ENCODE data around the gene ATOX1.

ATOX1 gene

DNA sequence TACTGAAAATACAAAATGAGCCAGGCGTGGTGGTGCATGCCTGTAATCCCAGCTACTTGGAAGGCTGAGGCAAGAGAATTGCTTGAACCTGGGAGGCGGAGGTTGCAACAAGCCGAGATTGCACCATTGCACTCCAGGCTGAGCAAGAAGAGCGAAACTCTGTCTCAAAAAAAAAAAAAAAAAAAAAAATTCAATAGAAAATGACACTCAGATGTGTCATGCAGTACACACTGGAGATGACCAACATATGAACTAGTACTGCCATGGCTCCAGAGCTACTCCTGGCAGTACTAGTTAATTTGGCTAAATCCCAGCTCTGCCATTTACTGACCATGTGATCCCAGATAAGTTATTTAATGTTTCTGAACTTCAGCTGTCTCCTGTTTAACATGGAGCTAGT is 7.3 kb downstream of the ATOX1 start:
- Histone ChIP-seq H3K27ac (ENCODE audit: low read depth, low read length) (no peak overlapping the region), H3K27me3 (ENCODE audit: control insufficient read depth, low read length) (no peaks in the 10 kb centered on the region), H3K9me2 (replicated peaks; ENCODE audit: control insufficient read depth, low read length) (no peaks in the 10 kb centered on the region), H3K4me1 (ENCODE audit: control insufficient read depth, low read length) (no peaks in the 10 kb centered on the region), H3K79me2 (ENCODE audit: control insufficient read depth, low read length) (peaks cover 34% of the 10 kb centered on the region), H3K36me3 (ENCODE audit: control insufficient read depth, low read length) (peaks cover 29% of the 10 kb centered on the region), H3K4me3 (ENCODE audit: low read length) (no peak overlapping the region), H3F3A (ENCODE audit: control insufficient read depth, insufficient read depth) (0 out of 2 replicates have a peak, but pooled peaks cover 2% of the 10 kb centered on the region), H3K9me3 (ENCODE audit: control insufficient read depth, insufficient read depth, low read length) (no peaks in the 10 kb centered on the region), H4K20me1 (ENCODE audit: control insufficient read depth, insufficient read depth, low read depth, low read length) (no peaks in the 10 kb centered on the region), H3K4me2 (ENCODE audit: low read length) (no peak overlapping the region)
- no peak for TF ChIP-seq EZH2phosphoT487 (IDR thresholded peaks at IDR 0.05; ENCODE audit: borderline replicate concordance, low read length)
- TF ChIP-seq, protein P1, sequence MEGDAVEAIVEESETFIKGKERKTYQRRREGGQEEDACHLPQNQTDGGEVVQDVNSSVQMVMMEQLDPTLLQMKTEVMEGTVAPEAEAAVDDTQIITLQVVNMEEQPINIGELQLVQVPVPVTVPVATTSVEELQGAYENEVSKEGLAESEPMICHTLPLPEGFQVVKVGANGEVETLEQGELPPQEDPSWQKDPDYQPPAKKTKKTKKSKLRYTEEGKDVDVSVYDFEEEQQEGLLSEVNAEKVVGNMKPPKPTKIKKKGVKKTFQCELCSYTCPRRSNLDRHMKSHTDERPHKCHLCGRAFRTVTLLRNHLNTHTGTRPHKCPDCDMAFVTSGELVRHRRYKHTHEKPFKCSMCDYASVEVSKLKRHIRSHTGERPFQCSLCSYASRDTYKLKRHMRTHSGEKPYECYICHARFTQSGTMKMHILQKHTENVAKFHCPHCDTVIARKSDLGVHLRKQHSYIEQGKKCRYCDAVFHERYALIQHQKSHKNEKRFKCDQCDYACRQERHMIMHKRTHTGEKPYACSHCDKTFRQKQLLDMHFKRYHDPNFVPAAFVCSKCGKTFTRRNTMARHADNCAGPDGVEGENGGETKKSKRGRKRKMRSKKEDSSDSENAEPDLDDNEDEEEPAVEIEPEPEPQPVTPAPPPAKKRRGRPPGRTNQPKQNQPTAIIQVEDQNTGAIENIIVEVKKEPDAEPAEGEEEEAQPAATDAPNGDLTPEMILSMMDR (IDR thresholded peaks at IDR 0.05; ENCODE audit: low read depth, low read length, poor library complexity, severe bottlenecking): no peak

DNA sequence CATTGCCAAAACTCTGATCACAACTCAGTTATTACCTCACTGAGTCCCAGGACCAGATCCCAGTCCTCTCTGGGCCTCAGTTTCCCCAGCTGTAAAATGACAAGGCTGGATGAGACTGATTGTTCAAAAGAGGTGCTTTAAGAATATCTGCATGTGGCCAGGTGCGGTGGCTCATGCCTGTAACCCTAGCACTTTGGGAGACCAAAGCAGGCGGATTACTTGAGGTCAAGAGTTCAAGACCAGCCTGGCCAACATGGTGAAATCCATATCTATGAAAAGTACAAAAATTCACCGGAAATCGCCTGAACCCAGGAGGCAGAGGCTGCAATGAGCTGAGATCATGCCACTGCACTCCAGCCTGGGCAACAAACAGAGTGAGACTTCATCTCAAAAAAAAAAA is 8.3 kb downstream of the ATOX1 start:
- Histone ChIP-seq H3K36me3 (ENCODE audit: control insufficient read depth, low read length) (peaks cover 39% of the 10 kb centered on the region), H3K9me3 (ENCODE audit: control insufficient read depth, insufficient read depth, low read length) (no peaks in the 10 kb centered on the region), H3K4me2 (ENCODE audit: low read length) (no peak overlapping the region), H3F3A (ENCODE audit: control insufficient read depth, insufficient read depth) (0 out of 2 replicates have a peak, but pooled peaks cover 2% of the 10 kb centered on the region), H3K4me1 (ENCODE audit: control insufficient read depth, low read length) (no peaks in the 10 kb centered on the region), H3K4me3 (ENCODE audit: low read length) (no peak overlapping the region), H3K9me2 (replicated peaks; ENCODE audit: control insufficient read depth, low read length) (no peaks in the 10 kb centered on the region), H4K20me1 (ENCODE audit: control insufficient read depth, insufficient read depth, low read depth, low read length) (no peaks in the 10 kb centered on the region), H3K27ac (ENCODE audit: low read depth, low read length) (no peak overlapping the region), H3K79me2 (ENCODE audit: control insufficient read depth, low read length) (peaks cover 29% of the 10 kb centered on the region), H3K27me3 (ENCODE audit: control insufficient read depth, low read length) (no peaks in the 10 kb centered on the region)
- TF ChIP-seq EZH2phosphoT487 (IDR thresholded peaks at IDR 0.05; ENCODE audit: borderline replicate concordance, low read length): no peak
- TF ChIP-seq, protein P1 (IDR thresholded peaks at IDR 0.05; ENCODE audit: low read depth, low read length, poor library complexity, severe bottlenecking): no peak

GRCh38 chr5:151745071-151745705 is 13.2 kb downstream of the ATOX1 start:
- H3K4me1 ChIP-seq (ENCODE audit: control insufficient read depth, low read length): no peaks in the 10 kb centered on the region
- H3K4me2 ChIP-seq (ENCODE audit: low read length): no peak overlapping the region
- no peak overlapping the region for H3K4me3 ChIP-seq (ENCODE audit: low read length)
- peaks cover 47% of the 10 kb centered on the region for H3K36me3 ChIP-seq (ENCODE audit: control insufficient read depth, low read length)
- no peak for TF ChIP-seq EZH2phosphoT487 (IDR thresholded peaks at IDR 0.05; ENCODE audit: borderline replicate concordance, low read length)
- TF ChIP-seq, protein P1 (IDR thresholded peaks at IDR 0.05; ENCODE audit: low read depth, low read length, poor library complexity, severe bottlenecking): no peak
- H3F3A ChIP-seq (ENCODE audit: control insufficient read depth, insufficient read depth): peaks cover 6% of the 10 kb centered on the region; the same call in 1 of the 2 replicates
- no peaks in the 10 kb centered on the region for H3K9me3 ChIP-seq (ENCODE audit: control insufficient read depth, insufficient read depth, low read length)
- H3K79me2 ChIP-seq (ENCODE audit: control insufficient read depth, low read length): peaks cover 9% of the 10 kb centered on the region; the same call in 1 of the 2 replicates
- H4K20me1 ChIP-seq (ENCODE audit: control insufficient read depth, insufficient read depth, low read depth, low read length): no peaks in the 10 kb centered on the region
- H3K9me2 ChIP-seq (replicated peaks; ENCODE audit: control insufficient read depth, low read length): no peaks in the 10 kb centered on the region
- no peak overlapping the region for H3K27ac ChIP-seq (ENCODE audit: low read depth, low read length)
- no peaks in the 10 kb centered on the region for H3K27me3 ChIP-seq (ENCODE audit: control insufficient read depth, low read length)

Data from DOHH2 (cell line).